ENCODE results near the gene MBTPS1.

Gene MBTPS1

GRCh38 chr16:84018710-84019109 is 98.0 kb downstream of the MBTPS1 start:
- no peaks in the 10 kb centered on the region for H3K9me2 ChIP-seq (replicated peaks; ENCODE audit: insufficient read depth, low read length)
- no peak overlapping the region for H3K4me2 ChIP-seq (ENCODE audit: low read depth, low read length, poor library complexity, severe bottlenecking)
- no peaks in the 10 kb centered on the region for H3K36me3 ChIP-seq (ENCODE audit: low read length)
- H3K4me3 ChIP-seq (ENCODE audit: insufficient read depth, low read length, poor library complexity, severe bottlenecking): no peak overlapping the region
- H2AFZ ChIP-seq (ENCODE audit: low read depth, low read length, severe bottlenecking): no peak overlapping the region
- 0 out of 2 replicates have a peak, but pooled peaks cover 6% of the 10 kb centered on the region for H3K9me3 ChIP-seq (ENCODE audit: insufficient read depth, low read length)
- no peak for TF ChIP-seq CTCF (IDR thresholded peaks at IDR 0.05; ENCODE audit: insufficient read depth, low read length, poor library complexity, severe bottlenecking)
- TF ChIP-seq EZH2phosphoT487 (conservative IDR thresholded peaks at IDR 0.05; ENCODE audit: low read length): no peak
- no peak overlapping the region for H3K9ac ChIP-seq (ENCODE audit: low read length)
- no peaks in the 10 kb centered on the region for H3F3A ChIP-seq (ENCODE audit: insufficient read depth)
- H3K27me3 ChIP-seq (ENCODE audit: low read length): no peaks in the 10 kb centered on the region
- H4K20me1 ChIP-seq (ENCODE audit: low read depth, low read length): no peaks in the 10 kb centered on the region
- H3K27ac ChIP-seq (ENCODE audit: low read depth, low read length): no peak overlapping the region
- no peaks in the 10 kb centered on the region for H3K79me2 ChIP-seq (ENCODE audit: insufficient read depth, low read length)

GRCh38 chr16:84016477-84016876 is 100.3 kb downstream of the MBTPS1 start:
- no peaks in the 10 kb centered on the region for H3K27me3 ChIP-seq (ENCODE audit: low read length)
- no peak overlapping the region for H3K4me2 ChIP-seq (ENCODE audit: low read depth, low read length, poor library complexity, severe bottlenecking)
- H3F3A ChIP-seq (ENCODE audit: insufficient read depth): no peaks in the 10 kb centered on the region
- H3K9ac ChIP-seq (ENCODE audit: low read length): no peak overlapping the region
- no peak overlapping the region for H2AFZ ChIP-seq (ENCODE audit: low read depth, low read length, severe bottlenecking)
- H3K9me3 ChIP-seq (ENCODE audit: insufficient read depth, low read length): 0 out of 2 replicates have a peak, but pooled peaks cover 6% of the 10 kb centered on the region
- no peaks in the 10 kb centered on the region for H3K79me2 ChIP-seq (ENCODE audit: insufficient read depth, low read length)
- H3K36me3 ChIP-seq (ENCODE audit: low read length): no peaks in the 10 kb centered on the region
- H4K20me1 ChIP-seq (ENCODE audit: low read depth, low read length): no peaks in the 10 kb centered on the region
- no peaks in the 10 kb centered on the region for H3K9me2 ChIP-seq (replicated peaks; ENCODE audit: insufficient read depth, low read length)
- no peak for TF ChIP-seq EZH2phosphoT487 (conservative IDR thresholded peaks at IDR 0.05; ENCODE audit: low read length)
- no peak for TF ChIP-seq CTCF (IDR thresholded peaks at IDR 0.05; ENCODE audit: insufficient read depth, low read length, poor library complexity, severe bottlenecking)
- H3K27ac ChIP-seq (ENCODE audit: low read depth, low read length): no peak overlapping the region
- H3K4me3 ChIP-seq (ENCODE audit: insufficient read depth, low read length, poor library complexity, severe bottlenecking): no peak overlapping the region

GRCh38 chr16:84015399-84015798 is 101.3 kb downstream of the MBTPS1 start:
- H3K9me2 ChIP-seq (replicated peaks; ENCODE audit: insufficient read depth, low read length): no peaks in the 10 kb centered on the region

More at GRCh38 chr16:84015399-84015798, 101.3 kb downstream of the MBTPS1 start:
- Histone ChIP-seq H2AFZ (ENCODE audit: low read depth, low read length, severe bottlenecking) (no peak overlapping the region), H3K36me3 (ENCODE audit: low read length) (no peaks in the 10 kb centered on the region), H3K79me2 (ENCODE audit: insufficient read depth, low read length) (no peaks in the 10 kb centered on the region), H4K20me1 (ENCODE audit: low read depth, low read length) (no peaks in the 10 kb centered on the region), H3K27me3 (ENCODE audit: low read length) (no peaks in the 10 kb centered on the region), H3K27ac (ENCODE audit: low read depth, low read length) (no peak overlapping the region), H3K4me2 (ENCODE audit: low read depth, low read length, poor library complexity, severe bottlenecking) (no peak overlapping the region), H3K9me3 (ENCODE audit: insufficient read depth, low read length) (0 out of 2 replicates have a peak, but pooled peaks cover 6% of the 10 kb centered on the region), H3K9ac (ENCODE audit: low read length) (no peak overlapping the region), H3K4me3 (ENCODE audit: insufficient read depth, low read length, poor library complexity, severe bottlenecking) (no peak overlapping the region), H3F3A (ENCODE audit: insufficient read depth) (no peaks in the 10 kb centered on the region)
- TF ChIP-seq CTCF (IDR thresholded peaks at IDR 0.05; ENCODE audit: insufficient read depth, low read length, poor library complexity, severe bottlenecking): no peak
- TF ChIP-seq EZH2phosphoT487 (conservative IDR thresholded peaks at IDR 0.05; ENCODE audit: low read length): no peak
